Esophagus squamous epithelium (tissue), 5 donors: ENCODE measurements around the gene WDR31. TPM values are rescaled to one million over a fixed set of nuclear protein-coding genes. Genes with fewer than 3 reads are reported as not detected.
A peak's percentile ranks its signal among the peaks of the same experiment; 100 is the strongest.

Source experiments
- DNase-seq: peaks from one replicate; lab custom pipeline; 2025; lab: John Stamatoyannopoulos, UW
- H3K27ac ChIP-seq, 4 donors: fragments of 200-600 bp; sonication (generic); one replicate each; pipeline ENCODE4 v1.5.1; 2016 to 2019; ENCODE audit warnings: mild to moderate bottlenecking in 1 of 4
- H3K27me3 ChIP-seq, 4 donors: fragments of 200-600 bp; sonication (generic); 1 replicate in 3 of 4; 2 replicates in 1 of 4; pipeline versions ENCODE4 v1.5.1 to v1.6.0; 2017 to 2021; ENCODE audit warnings: antibody characterized with exemption in 1 of 4
- H3K36me3 ChIP-seq, 3 donors: fragments of 200-600 bp; sonication (generic); one replicate each; pipeline ENCODE4 v1.5.1; 2016 to 2019
- H3K4me1 ChIP-seq, 3 donors: fragments of 200-600 bp; sonication (generic); one replicate each; pipeline ENCODE4 v1.5.1; 2017 to 2019
- H3K4me3 ChIP-seq, 4 donors: fragments of 200-600 bp; sonication (generic); 1 replicate in 3 of 4; 2 replicates in 1 of 4; pipeline ENCODE4 v1.5.1; 2016 to 2019; ENCODE audit warnings: mild to moderate bottlenecking in 2 of 4, moderate library complexity in 1 of 4
- H3K9me3 ChIP-seq, 3 donors: fragments of 200-600 bp; sonication (generic); one replicate each; pipeline ENCODE4 v1.5.1; 2016 to 2019
- CTCF ChIP-seq, 6 experiments: fragments of 450-650 bp in 4 of 6; fragments of 200-600 bp in 2 of 6; sonication (generic) in 2 of 6; IDR thresholded peaks; one replicate each; pipeline ENCODE4 v1.5.1; 2016 to 2019; ENCODE audit warnings: antibody characterized with exemption in 6 of 6, mild to moderate bottlenecking in 4 of 6, moderate library complexity in 4 of 6
- POLR2A ChIP-seq, 4 donors: fragments of 450-650 bp; IDR thresholded peaks; one replicate each; pipeline ENCODE4 v1.6.1; 2017; ENCODE audit warnings: antibody characterized with exemption in 4 of 4, mild to moderate bottlenecking in 4 of 4, moderate library complexity in 3 of 4
- WGBS, 2 donors: methylation state at CpG; one replicate each; pipeline ENCODE4 v1.1.5; 2018; 5-methylcytosine and 5-hydroxymethylcytosine counted together
- intact Hi-C: fragments of 100-400 bp; cut with DNase I; formaldehyde crosslinking; loops from one replicate; pipeline ENCODE4 v1.15.0; 2022
- total RNA-seq, 4 donors: library from RNA; depleted of rRNA; stranded (reverse); fragments of >200 nt; gene quantifications; one replicate each; pipeline ENCODE4 v1.1.0, GENCODE V29; 2016
- donor health status: DM: yes; HTN: yes; CAD: no.

Gene WDR31
- total RNA-seq, 4 donors from 2014 or later: 1.1 to 1.9 (median 1.5) TPM

GRCh38 chr9:113311961-113312360 is 28.1 kb downstream of the WDR31 start:
- Histone ChIP-seq H3K4me3 (no peak overlapping the region), H3K9me3 (no peaks in the 10 kb centered on the region), H3K27ac (no peak overlapping the region), H3K36me3 (peaks cover 0 to 6% (median 0%) of the 10 kb centered on the region in 3 donors), H3K27me3 (peaks cover 0 to 9% (median 0%) of the 10 kb centered on the region in 4 donors), H3K4me1 (no peaks in the 10 kb centered on the region)
- DNase-seq: no peak
- WGBS, 2 donors: 71 to 80% methylated on average over 3 of the region's 3 CpGs
- intact Hi-C loops: loop anchor here (10.0 kb wide), 1 partner anchor 353 kb away; no protein-coding TSS in a partner anchor
- no peak for TF ChIP-seq CTCF (IDR thresholded peaks at IDR 0.05)
- TF ChIP-seq POLR2A (IDR thresholded peaks at IDR 0.05): no peak

- Histone ChIP-seq H3K27ac (no peak overlapping the region), H3K9me3 (no peaks in the 10 kb centered on the region), H3K27me3 (peaks cover 0 to 9% (median 0%) of the 10 kb centered on the region in 4 donors), H3K4me1 (no peaks in the 10 kb centered on the region), H3K4me3 (no peak overlapping the region), H3K36me3 (no peaks in the 10 kb centered on the region)
- intact Hi-C loops: loop anchor here (10.0 kb wide), 1 partner anchor 354 kb away; no protein-coding TSS in a partner anchor
- DNase-seq: no peak
- TF ChIP-seq POLR2A (IDR thresholded peaks at IDR 0.05) (no peak), CTCF (IDR thresholded peaks at IDR 0.05) (no peak)
- WGBS, 2 donors: 52 to 73% methylated on average over 3 of the region's 3 CpGs
Measured at GRCh38 chr9:113310538-113310937, 29.5 kb downstream of the WDR31 start.

- Histone ChIP-seq H3K4me3 (no peak overlapping the region), H3K27ac (no peak overlapping the region), H3K4me1 (no peaks in the 10 kb centered on the region), H3K36me3 (no peaks in the 10 kb centered on the region), H3K9me3 (no peaks in the 10 kb centered on the region), H3K27me3 (peaks cover 0 to 10% (median 0%) of the 10 kb centered on the region in 4 donors)
- intact Hi-C loops: no loop called here
- DNase-seq: no peak
- 6 to 8% methylated on average over 2 of the region's 2 CpGs for WGBS, 2 donors
- TF ChIP-seq POLR2A (IDR thresholded peaks at IDR 0.05) (no peak), CTCF (IDR thresholded peaks at IDR 0.05) (peak in 5 of 6 experiments; percentile 38 to 73 (median 49))
Measured at GRCh38 chr9:113309204-113309813, 30.8 kb downstream of the WDR31 start.

- Histone ChIP-seq H3K27ac (no peak overlapping the region), H3K36me3 (no peaks in the 10 kb centered on the region), H3K4me1 (peaks cover 0 to 10% (median 3%) of the 10 kb centered on the region in 3 donors), H3K4me3 (no peak overlapping the region), H3K27me3 (peaks cover 0 to 14% (median 0%) of the 10 kb centered on the region in 4 donors), H3K9me3 (no peaks in the 10 kb centered on the region)
- 53 to 69% methylated on average over 7 to 8 of the region's 8 CpGs for WGBS, 2 donors
- no peak for DNase-seq
- TF ChIP-seq POLR2A (IDR thresholded peaks at IDR 0.05): no peak
- TF ChIP-seq CTCF (IDR thresholded peaks at IDR 0.05): no peak
- intact Hi-C loops: no loop called here
Measured at GRCh38 chr9:113307396-113307975, 32.6 kb downstream of the WDR31 start.

GRCh38 chr9:113306566-113306965 is 33.5 kb downstream of the WDR31 start:
- DNase-seq: no peak
- H3K27me3 ChIP-seq: peaks cover 0 to 14% (median 0%) of the 10 kb centered on the region in 4 donors
- H3K27ac ChIP-seq: no peak overlapping the region
- intact Hi-C loops: no loop called here
- no peak overlapping the region for H3K4me3 ChIP-seq
- no peak for TF ChIP-seq CTCF (IDR thresholded peaks at IDR 0.05)
- no peak for TF ChIP-seq POLR2A (IDR thresholded peaks at IDR 0.05)
- WGBS, 2 donors: 63 to 88% methylated on average over 1 of the region's 1 CpG
- peaks cover 0 to 12% (median 3%) of the 10 kb centered on the region in 3 donors for H3K4me1 ChIP-seq
- no peaks in the 10 kb centered on the region for H3K36me3 ChIP-seq
- H3K9me3 ChIP-seq: no peaks in the 10 kb centered on the region
